GM21717 (cell line): ENCODE measurements around the gene EPB41L4A.
"Not testable (repeated sequence)": the region's sequence is repeated elsewhere in the genome, so short reads cannot be mapped to it uniquely, and the experiment has no call there.

Experiments used
- ATAC-seq: cut with Tn5 transposase; IDR thresholded peaks from one replicate; pipeline ENCODE4 v1.9.1; 2021; ENCODE audit warnings: mild to moderate bottlenecking, moderate library complexity; ENCODE audit not compliant: unreplicated experiment

Gene EPB41L4A, protein sequence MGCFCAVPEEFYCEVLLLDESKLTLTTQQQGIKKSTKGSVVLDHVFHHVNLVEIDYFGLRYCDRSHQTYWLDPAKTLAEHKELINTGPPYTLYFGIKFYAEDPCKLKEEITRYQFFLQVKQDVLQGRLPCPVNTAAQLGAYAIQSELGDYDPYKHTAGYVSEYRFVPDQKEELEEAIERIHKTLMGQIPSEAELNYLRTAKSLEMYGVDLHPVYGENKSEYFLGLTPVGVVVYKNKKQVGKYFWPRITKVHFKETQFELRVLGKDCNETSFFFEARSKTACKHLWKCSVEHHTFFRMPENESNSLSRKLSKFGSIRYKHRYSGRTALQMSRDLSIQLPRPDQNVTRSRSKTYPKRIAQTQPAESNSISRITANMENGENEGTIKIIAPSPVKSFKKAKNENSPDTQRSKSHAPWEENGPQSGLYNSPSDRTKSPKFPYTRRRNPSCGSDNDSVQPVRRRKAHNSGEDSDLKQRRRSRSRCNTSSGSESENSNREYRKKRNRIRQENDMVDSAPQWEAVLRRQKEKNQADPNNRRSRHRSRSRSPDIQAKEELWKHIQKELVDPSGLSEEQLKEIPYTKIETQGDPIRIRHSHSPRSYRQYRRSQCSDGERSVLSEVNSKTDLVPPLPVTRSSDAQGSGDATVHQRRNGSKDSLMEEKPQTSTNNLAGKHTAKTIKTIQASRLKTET

DNA sequence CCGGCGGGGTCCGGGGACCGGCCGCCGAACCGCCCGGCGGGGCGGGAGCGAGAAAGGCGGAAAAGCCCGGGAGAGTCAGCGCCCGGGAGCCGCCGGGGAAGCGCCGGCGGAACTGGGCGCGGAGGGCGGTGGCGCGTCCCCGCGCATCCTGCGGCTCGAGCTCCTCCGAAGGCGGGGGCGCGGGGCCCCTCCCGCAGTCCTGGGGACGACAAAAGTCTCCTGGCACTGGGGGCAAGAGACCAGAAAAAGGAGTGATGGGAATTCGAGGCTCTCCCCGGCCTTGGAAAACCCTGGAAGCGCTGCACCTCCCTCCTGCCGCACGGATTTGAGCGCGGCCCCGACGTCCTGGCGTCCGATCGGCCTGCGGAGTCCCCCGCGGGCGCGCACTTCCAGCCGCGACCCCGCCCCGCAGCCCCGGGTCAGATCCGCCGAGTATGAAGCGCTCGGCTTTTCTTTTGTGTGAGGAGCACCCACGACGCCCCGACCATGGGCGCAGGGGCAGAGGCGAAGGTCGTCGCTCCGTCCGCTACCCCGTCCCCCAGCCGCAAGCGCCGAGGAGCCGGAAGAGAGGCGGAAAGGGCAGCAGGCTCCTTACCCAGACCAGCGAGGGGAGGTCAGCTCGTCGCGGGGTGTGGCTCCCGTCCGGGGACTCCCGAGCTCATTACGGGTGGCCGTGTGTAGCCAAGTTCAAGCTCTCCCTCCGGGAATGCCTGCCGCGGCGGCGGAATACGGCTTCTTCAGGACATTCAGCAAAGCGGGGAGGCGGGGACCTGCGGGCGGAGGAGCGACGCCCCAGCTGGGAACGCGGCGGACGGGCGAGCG, at the start of gene EPB41L4A:
TSS of gene EPB41L4A (minus strand) at position 114 of the 822 bp plus-strand sequence. CDS start 238 bp downstream, outside the sequence.
- ATAC-seq: peak; percentile 7

DNA sequence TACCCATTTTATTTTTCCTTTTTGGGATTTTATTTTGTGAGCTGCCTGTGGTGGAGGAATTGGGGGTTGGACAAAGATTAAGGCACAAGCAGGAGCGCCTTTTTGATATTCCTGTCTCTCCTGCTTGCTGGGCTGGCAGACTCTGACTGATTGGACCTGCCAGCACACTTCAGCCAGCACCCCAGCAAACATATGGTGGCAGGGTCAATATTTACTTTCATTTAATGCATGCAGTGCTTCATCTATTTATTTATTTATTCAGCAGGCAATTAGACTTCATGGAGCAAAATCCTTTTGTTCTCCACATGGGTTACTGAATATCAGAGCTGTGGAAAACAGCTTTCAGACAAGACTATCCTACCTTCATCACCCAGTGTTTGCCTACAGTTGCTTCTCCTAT, 48.4 kb upstream of the EPB41L4A start:
- ATAC-seq: no peak

DNA sequence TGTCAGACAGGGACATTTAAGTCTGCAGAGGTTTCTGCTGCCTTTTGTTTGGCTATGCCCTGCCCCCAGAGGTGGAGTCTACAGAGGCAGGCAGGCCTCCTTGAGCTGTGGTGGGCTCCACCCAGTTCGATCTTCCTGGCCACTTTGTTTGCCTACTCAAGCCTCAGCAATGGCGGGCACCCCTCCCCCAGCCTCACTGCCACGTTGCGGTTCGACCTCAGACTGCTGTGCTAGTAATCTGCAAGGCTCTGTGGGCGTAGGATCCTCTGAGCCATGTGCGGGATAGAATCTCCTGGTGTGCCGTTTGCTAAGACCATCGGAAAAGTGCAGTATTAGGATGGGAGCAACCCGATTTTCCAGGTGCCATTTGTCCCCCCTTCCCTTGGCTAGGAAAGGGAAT, 47.2 kb upstream of the EPB41L4A start:
- not testable (repeated sequence) for ATAC-seq

DNA sequence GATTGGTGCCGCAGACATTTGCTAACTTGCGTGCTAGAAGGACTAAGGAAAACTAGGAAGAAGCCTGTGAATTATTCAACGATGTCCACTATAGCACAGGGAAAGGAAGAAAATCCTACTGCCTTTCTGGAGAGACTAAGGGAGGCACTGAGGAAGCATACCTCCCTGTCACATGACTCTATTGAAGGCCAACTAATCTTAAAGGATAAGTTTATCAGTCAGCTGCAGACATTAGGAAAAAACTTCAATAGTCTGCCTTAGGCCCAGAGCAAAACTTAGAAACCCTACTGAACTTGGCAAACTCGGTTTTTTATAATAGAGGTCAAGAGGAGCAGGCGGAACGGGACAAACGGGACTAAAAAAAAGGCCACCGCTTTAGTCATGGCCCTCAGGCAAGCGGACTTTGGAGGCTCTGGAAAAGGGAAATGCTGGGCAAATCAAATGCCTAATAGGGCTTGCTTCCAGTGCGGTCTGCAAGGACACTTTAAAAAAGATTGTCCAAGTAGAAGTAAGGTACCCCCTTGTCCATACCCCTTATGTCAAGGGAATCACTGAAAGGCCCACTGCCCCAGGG, 28.2 kb upstream of the EPB41L4A start:
- ATAC-seq: not testable (repeated sequence)

DNA sequence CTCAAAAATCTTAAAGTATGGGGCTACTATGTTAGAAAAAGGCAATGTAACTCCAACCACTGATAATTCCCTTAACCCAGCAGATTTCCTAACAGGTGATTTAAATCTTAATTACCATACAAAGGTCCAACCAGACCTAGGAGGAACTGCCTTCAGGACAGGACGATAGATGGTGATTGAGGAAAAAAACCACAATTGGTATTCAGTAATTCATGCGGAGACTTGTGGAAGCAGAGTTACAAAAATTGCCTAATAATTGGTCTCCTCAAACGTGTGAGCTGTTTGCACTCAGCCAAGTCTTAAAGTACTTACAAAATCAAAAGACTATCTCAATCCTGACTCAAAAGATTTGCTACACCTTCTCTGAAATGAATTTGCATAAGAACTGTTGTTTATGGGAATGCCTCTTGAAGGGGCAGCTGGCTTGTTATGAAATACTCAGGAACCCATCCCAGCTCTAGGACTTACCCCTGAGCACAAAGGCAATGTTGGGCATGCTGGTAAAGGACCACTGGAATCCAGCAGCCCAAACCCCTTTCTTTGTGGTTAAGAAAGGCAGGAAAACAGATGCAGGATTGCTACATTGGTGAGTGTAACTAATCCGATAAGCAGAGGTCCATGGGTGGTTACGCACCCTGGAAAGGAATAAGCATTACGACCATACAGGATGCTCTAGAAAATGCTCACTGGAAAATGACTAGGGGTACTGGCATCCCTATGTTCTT, 26.7 kb upstream of the EPB41L4A start:
- no peak for ATAC-seq

DNA sequence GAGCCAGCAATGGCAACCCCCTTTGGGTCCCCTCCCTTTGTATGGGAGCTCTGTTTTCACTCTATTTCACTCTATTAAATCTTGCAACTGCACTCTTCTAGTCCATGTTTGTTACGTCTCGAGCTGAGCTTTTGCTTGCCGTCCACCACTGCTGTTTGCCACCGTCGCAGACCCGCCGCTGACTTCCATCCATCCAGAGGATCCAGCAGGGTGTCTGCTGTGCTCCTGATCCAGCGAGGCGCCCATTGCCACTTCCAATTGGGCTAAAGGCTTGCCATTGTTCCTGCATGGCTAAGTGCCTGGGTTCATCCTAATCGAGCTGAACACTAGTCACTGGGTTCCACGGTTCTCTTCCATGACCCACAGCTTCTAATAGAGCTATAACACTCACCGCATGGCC, 24.9 kb upstream of the EPB41L4A start:
- not testable (repeated sequence) for ATAC-seq

DNA sequence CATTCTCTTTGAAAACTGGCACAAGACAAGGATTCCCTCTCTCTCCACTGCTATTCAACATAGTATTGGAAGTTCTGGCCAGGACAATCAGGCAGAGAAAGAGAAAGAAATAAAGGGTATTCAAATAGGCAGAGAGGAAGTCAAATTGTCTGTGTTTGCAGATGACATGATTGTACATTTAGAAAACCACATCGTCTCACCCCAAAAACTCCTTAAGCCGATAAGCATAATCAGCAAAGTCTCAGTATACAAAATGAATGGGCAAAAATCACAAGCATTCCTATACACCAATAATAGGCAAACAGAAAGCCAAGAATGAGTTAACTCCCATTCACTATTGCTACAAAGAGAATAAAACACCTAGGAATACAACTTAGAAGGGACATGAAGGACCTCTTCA, 21.0 kb upstream of the EPB41L4A start:
- ATAC-seq: no peak

DNA sequence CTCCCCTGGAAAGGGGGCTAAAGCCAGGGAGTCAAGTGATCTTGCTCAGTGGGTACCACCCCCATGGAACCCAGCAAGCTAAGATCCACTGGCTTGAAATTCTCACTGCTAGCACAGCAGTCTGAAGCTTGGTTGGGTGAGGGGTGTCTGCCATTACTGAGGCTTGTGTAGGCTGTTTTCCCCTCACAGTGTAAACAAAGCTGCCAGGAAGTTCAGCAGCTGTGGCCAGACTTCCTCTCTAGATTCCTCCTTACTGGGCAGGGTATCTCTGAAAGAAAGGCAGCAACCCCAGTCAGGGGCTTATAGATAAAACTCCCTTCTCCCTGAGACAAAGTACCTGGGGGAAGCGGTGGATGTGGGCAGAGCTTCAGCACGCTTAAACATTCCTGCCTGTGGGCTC, 17.1 kb upstream of the EPB41L4A start:
- no peak for ATAC-seq

DNA sequence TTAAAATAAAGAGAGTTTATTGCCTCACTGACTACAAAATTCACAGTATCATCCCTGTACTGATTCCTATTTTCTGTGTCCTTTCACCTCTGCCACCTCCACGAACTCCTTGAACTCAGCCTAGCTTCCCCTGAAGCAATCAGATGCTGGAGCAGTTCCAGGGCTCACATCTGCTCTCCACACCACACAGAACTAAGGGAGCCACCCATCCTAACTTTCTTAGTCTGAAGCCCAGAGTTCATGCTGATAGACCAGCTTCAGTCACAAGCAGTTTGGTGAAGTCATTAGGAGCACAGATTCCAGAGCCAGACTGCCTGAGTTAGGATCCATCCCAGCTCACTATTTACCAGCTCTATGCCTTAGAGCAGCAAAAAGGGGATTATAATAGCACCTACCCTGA, 15.6 kb upstream of the EPB41L4A start:
- ATAC-seq: no peak

DNA sequence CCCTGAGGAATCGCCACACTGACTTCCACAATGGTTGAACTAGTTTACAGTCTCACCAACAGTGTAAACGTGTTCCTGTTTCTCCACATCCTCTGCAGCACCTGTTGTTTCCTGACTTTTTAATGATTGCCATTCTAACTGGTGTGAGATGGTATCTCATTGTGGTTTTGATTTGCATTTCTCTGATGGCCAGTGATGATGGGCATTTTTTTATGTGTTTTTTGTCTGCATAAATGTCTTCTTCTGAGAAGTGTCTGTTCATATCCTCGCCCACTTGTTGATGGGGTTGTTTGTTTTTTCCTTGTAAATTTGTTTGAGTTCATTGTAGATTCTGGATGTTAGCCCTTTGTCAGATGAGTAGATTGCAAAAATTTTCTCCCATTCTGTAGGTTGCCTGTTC, 7.1 kb upstream of the EPB41L4A start:
- not testable (repeated sequence) for ATAC-seq

DNA sequence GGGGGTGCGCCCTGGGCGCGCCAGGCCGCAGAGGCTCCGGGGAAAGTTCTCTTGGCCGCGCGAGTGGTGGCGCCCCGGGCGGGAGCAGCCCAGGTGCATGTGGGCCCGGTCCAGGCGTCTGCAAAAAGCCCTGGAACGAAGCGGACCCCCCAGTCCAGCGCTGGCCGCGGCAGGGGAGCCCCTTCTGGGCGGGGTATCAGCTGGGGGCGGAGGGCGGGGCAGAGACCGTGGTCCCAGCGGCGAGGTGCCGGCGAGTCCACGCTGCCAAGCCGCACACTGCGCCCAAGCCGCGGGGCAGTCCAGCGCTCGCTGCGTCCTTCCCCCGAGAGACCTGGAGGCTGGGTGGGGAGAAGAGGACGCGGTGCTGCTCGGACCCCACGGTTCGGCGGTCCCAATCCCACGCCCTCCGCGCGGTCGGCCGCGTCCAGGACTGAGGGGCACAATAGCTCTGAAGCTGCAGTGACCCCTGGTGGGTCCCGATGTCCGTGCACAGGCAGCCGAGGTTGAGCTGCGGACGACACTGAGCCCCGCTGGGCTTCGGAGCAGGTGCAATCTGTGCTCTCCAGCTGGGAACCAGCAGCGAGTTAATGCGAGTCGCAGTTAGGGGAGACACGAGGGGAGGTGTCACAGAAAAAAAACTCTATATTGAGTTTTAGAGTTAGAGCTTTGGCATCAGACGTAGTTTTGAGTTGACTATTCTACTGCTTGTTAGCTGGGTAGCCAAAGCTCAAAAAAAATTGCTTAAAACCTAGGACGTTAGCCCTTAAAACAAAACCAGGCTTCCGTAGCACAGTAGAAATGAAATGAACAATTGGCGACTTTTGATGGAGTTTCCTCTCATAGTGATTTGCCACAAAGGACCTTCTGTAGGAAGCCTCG, 1.1 kb upstream of the EPB41L4A start:
- peak; percentile 81 for ATAC-seq

DNA sequence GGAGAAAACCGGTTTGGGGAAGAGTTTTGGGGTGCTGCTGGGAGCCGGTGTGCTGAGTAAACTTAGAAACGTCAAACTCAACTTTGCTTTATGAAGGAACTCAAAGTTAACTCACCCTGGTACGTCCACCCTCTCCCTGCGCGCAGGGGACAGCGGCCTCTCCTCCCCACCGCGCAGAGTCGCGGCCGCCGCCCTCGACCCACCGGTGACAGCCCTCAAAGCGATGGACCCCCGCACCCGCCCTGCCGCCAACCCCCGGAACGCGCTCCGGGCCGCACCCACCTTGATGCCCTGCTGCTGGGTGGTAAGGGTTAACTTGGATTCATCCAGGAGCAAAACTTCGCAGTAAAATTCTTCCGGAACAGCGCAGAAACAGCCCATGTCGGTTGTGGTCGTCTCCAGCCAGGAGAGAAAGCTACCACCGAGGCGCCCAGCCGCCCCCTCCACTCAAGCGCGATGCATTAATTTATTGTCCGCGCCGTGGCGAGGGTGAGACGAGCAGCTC, 366 bp downstream of the EPB41L4A start:
- ATAC-seq: no peak

DNA sequence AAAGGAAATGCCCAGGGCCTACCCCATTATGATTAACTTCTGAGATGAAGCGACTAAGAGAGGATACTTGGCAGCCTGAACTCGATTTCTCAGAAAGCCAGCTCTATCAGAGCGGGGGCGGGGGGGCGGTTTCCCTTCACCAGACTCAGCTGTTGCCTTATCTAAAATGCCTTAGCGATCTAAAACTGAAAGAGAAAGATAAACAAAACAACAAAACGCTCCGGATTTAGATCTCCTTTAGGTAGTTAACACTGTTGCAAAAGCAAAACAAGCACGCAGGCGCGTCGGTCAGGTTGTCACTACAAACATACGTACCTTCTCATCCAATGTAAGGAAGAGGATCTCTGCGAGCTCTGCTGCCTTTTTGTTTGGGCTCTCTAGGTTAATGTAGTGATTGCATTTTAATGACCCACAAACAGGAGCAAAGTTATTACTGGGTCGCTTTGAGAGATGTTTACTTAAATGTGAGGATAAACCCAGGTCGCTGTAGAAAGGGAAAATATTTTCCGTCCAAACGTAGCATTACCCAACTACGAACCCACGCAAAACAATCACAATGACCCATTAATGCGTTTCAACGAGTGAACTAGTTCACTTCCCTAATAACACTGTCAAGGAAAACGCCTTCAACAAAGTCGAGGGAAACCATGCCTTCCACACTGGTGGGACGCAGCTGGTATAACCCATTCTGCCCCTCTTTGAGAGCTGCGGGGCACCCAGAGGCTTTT, 982 bp downstream of the EPB41L4A start:
- ATAC-seq: peak; percentile 74

DNA sequence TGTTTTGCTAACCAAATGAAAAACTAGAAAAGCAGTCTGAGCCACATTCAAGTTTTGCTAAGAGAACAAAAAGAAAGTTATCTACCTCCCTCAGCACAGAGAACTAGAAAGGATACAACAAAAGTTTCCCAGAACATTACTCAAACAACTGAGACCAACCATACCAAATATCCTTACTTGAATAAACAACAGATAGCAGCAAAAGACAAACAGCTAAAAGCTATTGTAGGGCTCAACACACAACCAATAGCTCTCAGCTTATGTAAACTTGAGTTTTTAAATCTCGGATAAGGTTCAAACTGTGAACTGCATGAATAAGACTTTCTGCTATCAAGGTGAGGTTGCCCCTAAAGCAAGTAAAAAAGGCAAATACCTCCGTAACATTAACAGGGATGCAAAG, 3.5 kb downstream of the EPB41L4A start:
- ATAC-seq: no peak

DNA sequence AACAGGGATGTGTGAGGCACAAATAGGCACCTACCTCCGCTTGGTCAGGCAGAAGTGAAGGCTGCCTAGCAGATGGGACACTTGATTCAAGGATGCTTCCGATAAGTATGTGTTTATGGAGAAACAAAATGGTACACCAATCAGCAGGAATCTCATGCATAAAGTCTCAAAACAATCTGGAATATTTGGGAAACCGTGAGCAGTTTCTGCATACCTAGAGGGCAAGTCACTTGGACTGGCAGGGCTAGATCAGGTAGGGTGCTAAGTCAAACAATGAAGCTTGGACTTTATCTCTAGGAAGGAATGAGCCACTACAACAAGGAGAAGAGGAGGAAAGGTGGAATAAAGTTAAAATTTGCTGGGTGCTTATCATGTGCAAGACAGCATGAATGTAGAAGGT, 5.5 kb downstream of the EPB41L4A start:
- no peak for ATAC-seq

DNA sequence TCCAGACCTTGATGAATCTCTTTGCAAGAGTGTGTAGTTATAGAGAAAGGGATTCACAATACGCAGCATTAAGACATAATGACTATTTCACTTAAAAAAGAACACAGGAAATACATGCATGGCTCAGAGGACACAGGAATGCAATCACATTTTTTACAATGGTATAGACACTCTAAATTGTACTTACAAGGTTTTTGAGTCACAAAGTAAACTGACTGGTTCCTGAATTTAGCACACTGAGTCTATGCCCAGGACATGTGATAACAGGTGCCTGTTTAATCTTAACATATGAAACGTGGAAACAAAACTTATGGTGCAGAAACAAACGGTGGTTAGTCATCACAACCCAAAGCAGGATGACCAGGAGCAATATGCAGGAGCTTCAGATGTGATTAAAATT, 6.7 kb downstream of the EPB41L4A start:
- no peak for ATAC-seq

DNA sequence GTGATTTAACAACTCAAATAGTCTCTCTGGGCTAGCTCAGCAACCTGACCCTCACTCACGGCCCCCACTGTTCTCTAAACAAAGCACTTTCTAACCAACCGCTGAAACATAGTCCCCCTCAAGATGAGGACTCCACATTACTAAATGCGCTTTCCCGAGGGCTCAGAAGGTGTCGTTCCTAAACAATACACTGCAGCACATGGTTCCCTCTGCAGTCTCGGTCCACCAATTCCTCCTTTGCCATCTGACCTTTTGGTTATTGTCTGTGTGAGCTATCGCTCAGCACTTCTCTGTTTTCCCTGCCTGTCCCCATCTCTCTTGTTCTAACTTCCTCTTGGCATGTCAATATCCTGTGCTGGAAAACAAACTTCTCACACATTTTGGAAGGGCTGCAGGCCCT, 7.2 kb downstream of the EPB41L4A start:
- no peak for ATAC-seq

DNA sequence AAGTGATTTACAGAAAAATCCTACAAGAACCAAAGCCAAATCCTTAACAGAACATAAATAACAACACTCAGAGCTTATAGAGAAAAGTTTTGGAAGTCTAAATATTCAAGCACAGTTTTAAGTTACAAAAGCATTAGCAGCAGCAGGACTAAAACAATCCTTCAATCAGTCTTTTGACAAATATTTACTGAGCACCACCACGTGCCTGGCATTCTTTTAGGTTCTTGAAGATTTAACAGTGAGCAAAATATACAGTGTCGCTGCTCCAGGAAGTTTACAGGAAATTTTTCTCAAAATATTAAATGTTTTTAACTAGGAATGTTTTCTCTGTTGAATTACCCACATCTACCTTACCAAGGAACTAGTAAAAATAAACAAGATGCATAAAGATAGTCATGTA, 11.4 kb downstream of the EPB41L4A start:
- ATAC-seq: no peak

DNA sequence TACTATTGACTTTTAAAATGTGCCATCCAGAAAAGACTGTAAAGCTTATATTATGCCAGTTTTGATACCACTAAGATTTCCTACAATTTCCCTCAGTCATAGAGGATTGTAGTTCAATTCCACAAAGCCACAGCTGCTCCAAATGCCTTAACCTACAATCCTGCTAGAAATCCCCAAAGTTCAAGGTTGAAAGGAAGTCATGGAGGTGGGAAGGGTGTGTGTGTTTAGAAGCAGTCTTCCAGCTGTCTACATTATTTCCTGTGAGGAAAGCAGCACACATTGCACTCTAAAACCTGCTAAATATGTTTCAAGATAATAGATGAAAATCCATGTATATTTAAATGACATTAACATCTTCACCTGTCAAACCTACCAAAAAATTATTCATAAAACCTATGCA, 11.8 kb downstream of the EPB41L4A start:
- ATAC-seq: no peak
